Uterus (tissue), 4 donors: ENCODE data around the gene CYTH2. TPM values are rescaled to one million over a fixed set of nuclear protein-coding genes. Genes with fewer than 3 reads are reported as not detected.

Experiments
- DNase-seq, 2 donors: peaks; one replicate each; pipeline ENCODE4 v3.0.0-alpha.2; 2019 to 2020
- H3K27ac ChIP-seq, 2 donors: fragments of 200-600 bp; sonication (generic); 1 replicate in 1 of 2; 2 replicates in 1 of 2; pipeline ENCODE4 v1.5.1; 2016 to 2018
- H3K27me3 ChIP-seq, 2 donors: fragments of 200-600 bp; sonication (generic); one replicate each; pipeline ENCODE4 v1.5.1; 2018 to 2019; ENCODE audit warnings: control low read depth in 1 of 2
- H3K36me3 ChIP-seq, 2 donors: fragments of 200-600 bp; sonication (generic); one replicate each; pipeline ENCODE4 v1.5.1; 2019; ENCODE audit warnings: control low read depth in 1 of 2
- H3K4me1 ChIP-seq, 2 donors: fragments of 200-600 bp; sonication (generic); one replicate each; pipeline ENCODE4 v1.5.1; 2018 to 2019; ENCODE audit warnings: control low read depth in 1 of 2
- H3K4me3 ChIP-seq, 2 donors: fragments of 200-600 bp; sonication (generic); 1 replicate in 1 of 2; 2 replicates in 1 of 2; pipeline ENCODE4 v1.5.1; 2018 to 2019; ENCODE audit warnings: mild to moderate bottlenecking in 1 of 2
- H3K9me3 ChIP-seq, 2 donors: fragments of 200-600 bp; sonication (generic); one replicate each; pipeline ENCODE4 v1.5.1; 2019; ENCODE audit warnings: control low read depth in 1 of 2
- CTCF ChIP-seq, 4 experiments: fragments of 200-600 bp in 2 of 4; fragments of 450-650 bp in 2 of 4; sonication (generic) in 2 of 4; IDR thresholded peaks; one replicate each; pipeline ENCODE4 v1.5.1; 2016 to 2019; ENCODE audit warnings: antibody characterized with exemption in 4 of 4, mild to moderate bottlenecking in 2 of 4, moderate library complexity in 1 of 4
- POLR2A ChIP-seq, 2 donors: fragments of 450-650 bp; IDR thresholded peaks; one replicate each; pipeline ENCODE4 v1.6.1; 2016; ENCODE audit warnings: antibody characterized with exemption in 2 of 2, mild to moderate bottlenecking in 1 of 2, moderate library complexity in 1 of 2
- intact Hi-C: fragments of 100-400 bp; cut with DNase I; formaldehyde crosslinking; loops from one replicate; pipeline ENCODE4 v1.15.1; 2023; ENCODE audit warnings: low total_unique reads
- total RNA-seq, 4 donors: library from RNA; depleted of rRNA in 3 of 4; stranded (reverse); fragments of >200 nt in 3 of 4; gene quantifications; one replicate each; pipeline versions ENCODE4 v1.1.0 to v1.2.4, GENCODE V29; 2014 to 2023
- donor health status: DM: yes; HTN: yes; CAD: no.

The CYTH2 gene
- total RNA-seq, 4 donors from 2014 or later, result 7.2 to 70.3 (median 36.5) TPM

GRCh38 chr19:48520134-48520533 lies 51.0 kb downstream of the CYTH2 start:
- no peak for DNase-seq
- H3K27ac ChIP-seq, result no peak overlapping the region
- H3K4me1 ChIP-seq, result no peaks in the 10 kb centered on the region
- H3K27me3 ChIP-seq, result no peaks in the 10 kb centered on the region
- no peaks in the 10 kb centered on the region for H3K36me3 ChIP-seq
- intact Hi-C loops, result no loop called here
- H3K9me3 ChIP-seq, result peaks cover 0 to 8% of the 10 kb centered on the region in 2 donors
- H3K4me3 ChIP-seq, result no peak overlapping the region
- TF ChIP-seq CTCF (IDR thresholded peaks at IDR 0.05), result no peak
- TF ChIP-seq POLR2A (IDR thresholded peaks at IDR 0.05), result no peak

GRCh38 chr19:48524221-48524620 lies 55.1 kb downstream of the CYTH2 start:
- no peak for TF ChIP-seq POLR2A (IDR thresholded peaks at IDR 0.05)
- TF ChIP-seq CTCF (IDR thresholded peaks at IDR 0.05), result no peak
- intact Hi-C loops, result no loop called here
- no peak for DNase-seq
- Histone ChIP-seq H3K27ac (no peak overlapping the region), H3K4me1 (no peaks in the 10 kb centered on the region), H3K4me3 (no peak overlapping the region), H3K27me3 (no peaks in the 10 kb centered on the region), H3K36me3 (no peaks in the 10 kb centered on the region), H3K9me3 (peaks cover 0 to 16% of the 10 kb centered on the region in 2 donors)

- Histone ChIP-seq H3K36me3 (no peaks in the 10 kb centered on the region), H3K27ac (no peak overlapping the region), H3K4me1 (no peaks in the 10 kb centered on the region), H3K4me3 (no peak overlapping the region), H3K9me3 (peaks cover 0 to 16% of the 10 kb centered on the region in 2 donors), H3K27me3 (no peaks in the 10 kb centered on the region)
- no peak for DNase-seq
- TF ChIP-seq CTCF (IDR thresholded peaks at IDR 0.05) (no peak), POLR2A (IDR thresholded peaks at IDR 0.05) (no peak)
- intact Hi-C loops, result no loop called here
Measured at GRCh38 chr19:48524732-48525131, 55.6 kb downstream of the CYTH2 start.

GRCh38 chr19:48529156-48529555 lies 60.0 kb downstream of the CYTH2 start:
- no peak for DNase-seq
- Histone ChIP-seq H3K9me3 (peaks cover 0 to 15% of the 10 kb centered on the region in 2 donors), H3K27ac (no peak overlapping the region), H3K27me3 (no peaks in the 10 kb centered on the region), H3K4me3 (no peak overlapping the region), H3K4me1 (no peaks in the 10 kb centered on the region), H3K36me3 (no peaks in the 10 kb centered on the region)
- intact Hi-C loops, result no loop called here
- TF ChIP-seq POLR2A (IDR thresholded peaks at IDR 0.05) (no peak), CTCF (IDR thresholded peaks at IDR 0.05) (no peak)

GRCh38 chr19:48530066-48530720 lies 61.0 kb downstream of the CYTH2 start:
- H3K27ac ChIP-seq, result no peak overlapping the region
- no peaks in the 10 kb centered on the region for H3K27me3 ChIP-seq
- peaks cover 0 to 8% of the 10 kb centered on the region in 2 donors for H3K9me3 ChIP-seq
- TF ChIP-seq POLR2A (IDR thresholded peaks at IDR 0.05), result no peak
- TF ChIP-seq CTCF (IDR thresholded peaks at IDR 0.05), result no peak
- no peaks in the 10 kb centered on the region for H3K4me1 ChIP-seq
- H3K36me3 ChIP-seq, result no peaks in the 10 kb centered on the region
- no peak overlapping the region for H3K4me3 ChIP-seq
- intact Hi-C loops, result no loop called here
- no peak for DNase-seq
